SKM-1 treated with dmso at 0.1 percent for 144 hours (cell line): ENCODE results near the gene PRKAG2.

ENCODE experiments used
- DNase-seq: peaks from one replicate; lab custom pipeline; 2025; ENCODE audit not compliant: unreplicated experiment; lab: John Stamatoyannopoulos, UW

PRKAG2 gene

GRCh38 chr7:151662251-151662826, 214.6 kb downstream of the PRKAG2 start:
- no peak for DNase-seq

GRCh38 chr7:151661587-151661986, 215.3 kb downstream of the PRKAG2 start:
- no peak for DNase-seq

- no peak for DNase-seq
Observed at GRCh38 chr7:151660141-151660540, 216.8 kb downstream of the PRKAG2 start.

GRCh38 chr7:151659219-151659618, 217.7 kb downstream of the PRKAG2 start:
- no peak for DNase-seq

- no peak for DNase-seq
Observed at GRCh38 chr7:151658778-151659177, 218.1 kb downstream of the PRKAG2 start.

GRCh38 chr7:151657173-151657572, 219.7 kb downstream of the PRKAG2 start:
- DNase-seq: no peak

GRCh38 chr7:151655555-151655954, 221.4 kb downstream of the PRKAG2 start:
- DNase-seq: no peak

- no peak for DNase-seq
Observed at GRCh38 chr7:151652111-151652510, 224.8 kb downstream of the PRKAG2 start.

GRCh38 chr7:151650161-151650560, 226.8 kb downstream of the PRKAG2 start:
- no peak for DNase-seq

- no peak for DNase-seq
Observed at GRCh38 chr7:151648429-151648828, 228.5 kb downstream of the PRKAG2 start.

- DNase-seq: no peak
Observed at GRCh38 chr7:151647874-151648273, 229.0 kb downstream of the PRKAG2 start.

GRCh38 chr7:151647006-151647405, 229.9 kb downstream of the PRKAG2 start:
- DNase-seq: no peak

- DNase-seq: no peak
Observed at GRCh38 chr7:151645311-151645710, 231.6 kb downstream of the PRKAG2 start.

GRCh38 chr7:151644554-151644953, 232.4 kb downstream of the PRKAG2 start:
- DNase-seq: no peak

- DNase-seq: no peak
Observed at GRCh38 chr7:151642746-151643145, 234.2 kb downstream of the PRKAG2 start.

GRCh38 chr7:151641587-151641986, 235.3 kb downstream of the PRKAG2 start:
- DNase-seq: no peak

- DNase-seq: no peak
Observed at GRCh38 chr7:151637781-151638261, 239.1 kb downstream of the PRKAG2 start.

GRCh38 chr7:151634643-151635042, 242.3 kb downstream of the PRKAG2 start:
- no peak for DNase-seq

- no peak for DNase-seq
Observed at GRCh38 chr7:151633516-151633812, 243.5 kb downstream of the PRKAG2 start.

- peak; percentile 49 for DNase-seq
Observed at GRCh38 chr7:151632750-151633515, 244.0 kb downstream of the PRKAG2 start.

GRCh38 chr7:151631953-151632749, 244.8 kb downstream of the PRKAG2 start:
- DNase-seq: peak; percentile 65

GRCh38 chr7:151631570-151631952, 245.4 kb downstream of the PRKAG2 start:
- no peak for DNase-seq
